ENCODE data around the gene AJAP1.

DNA sequence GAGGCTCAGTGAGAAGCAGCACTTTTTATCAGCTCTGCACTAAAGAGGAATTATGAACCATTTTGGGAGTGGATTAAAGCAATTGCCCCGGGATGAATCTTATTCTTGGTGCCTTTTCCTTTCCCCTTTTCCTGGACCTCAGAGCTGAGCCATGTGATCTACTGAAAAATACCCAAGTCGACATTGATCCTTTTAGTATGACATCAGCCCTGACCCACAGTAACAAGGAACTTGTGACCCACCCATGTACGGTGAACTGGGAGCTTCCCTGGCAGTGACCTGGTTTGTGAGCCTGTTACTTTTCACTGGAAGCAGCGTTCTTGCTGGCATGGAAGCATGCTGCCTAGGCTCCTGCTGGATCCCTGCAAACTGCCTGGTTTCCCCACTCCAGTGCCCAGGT is 15.9 kb downstream of the AJAP1 start:
- TF ChIP-seq POLR2AphosphoS5 (IDR thresholded peaks at IDR 0.05) (no peak), POLR2A (IDR thresholded peaks at IDR 0.05) (no peak)

Measured in breast epithelium (tissue), 3 donors.